ENCODE data around the gene NDUFS8. TPM values are rescaled to one million over a fixed set of nuclear protein-coding genes. Genes with fewer than 3 reads are reported as not detected.

Gene NDUFS8
- total RNA-seq, 2 experiments from 2014 or later: 161 TPM

GRCh38 chr11:68014947-68015447 lies 15.5 kb upstream of the NDUFS8 start:
- Mint-ChIP-seq H3K27ac (no peak overlapping the region), H3K9me3 (ENCODE audit: low read depth) (no peaks in the 10 kb centered on the region), H3K4me3 (no peak overlapping the region), H3K4me1 (peaks cover 2% of the 10 kb centered on the region), H3K27me3 (no peaks in the 10 kb centered on the region), H3K36me3 (no peaks in the 10 kb centered on the region)
- ATAC-seq (no peak), DNase-seq (no peak)
- CTCF ChIA-PET: no interaction called here

GRCh38 chr11:68015467-68015866 lies 15.0 kb upstream of the NDUFS8 start:
- no peaks in the 10 kb centered on the region for H3K36me3 Mint-ChIP-seq
- no peak overlapping the region for H3K27ac Mint-ChIP-seq
- H3K4me3 Mint-ChIP-seq: no peak overlapping the region
- H3K4me1 Mint-ChIP-seq: no peaks in the 10 kb centered on the region
- ATAC-seq (no peak), DNase-seq (no peak)
- no peaks in the 10 kb centered on the region for H3K9me3 Mint-ChIP-seq (ENCODE audit: low read depth)
- no peaks in the 10 kb centered on the region for H3K27me3 Mint-ChIP-seq
- CTCF ChIA-PET: no interaction called here

- H3K4me3 Mint-ChIP-seq: no peak overlapping the region
- no peaks in the 10 kb centered on the region for H3K27me3 Mint-ChIP-seq
- DNase-seq (no peak), ATAC-seq (no peak)
- no peak overlapping the region for H3K27ac Mint-ChIP-seq
- CTCF ChIA-PET: no interaction called here
- no peaks in the 10 kb centered on the region for H3K36me3 Mint-ChIP-seq
- H3K4me1 Mint-ChIP-seq: no peaks in the 10 kb centered on the region
- no peaks in the 10 kb centered on the region for H3K9me3 Mint-ChIP-seq (ENCODE audit: low read depth)
Measured at GRCh38 chr11:68016161-68016903, 14.1 kb upstream of the NDUFS8 start.

GRCh38 chr11:68016904-68017817 lies 13.3 kb upstream of the NDUFS8 start:
- no peak for DNase-seq
- no peak for ATAC-seq
- CTCF ChIA-PET: no interaction called here
- H3K27ac Mint-ChIP-seq: no peak overlapping the region
- H3K9me3 Mint-ChIP-seq (ENCODE audit: low read depth): no peaks in the 10 kb centered on the region
- H3K27me3 Mint-ChIP-seq: no peaks in the 10 kb centered on the region
- no peaks in the 10 kb centered on the region for H3K36me3 Mint-ChIP-seq
- no peaks in the 10 kb centered on the region for H3K4me1 Mint-ChIP-seq
- H3K4me3 Mint-ChIP-seq: no peak overlapping the region

GRCh38 chr11:68017980-68018729 lies 12.3 kb upstream of the NDUFS8 start:
- DNase-seq: no peak
- H3K27me3 Mint-ChIP-seq: no peaks in the 10 kb centered on the region
- no peak overlapping the region for H3K4me3 Mint-ChIP-seq
- H3K27ac Mint-ChIP-seq: no peak overlapping the region
- H3K4me1 Mint-ChIP-seq: no peaks in the 10 kb centered on the region
- no peaks in the 10 kb centered on the region for H3K9me3 Mint-ChIP-seq (ENCODE audit: low read depth)
- no peak for ATAC-seq
- no peaks in the 10 kb centered on the region for H3K36me3 Mint-ChIP-seq
- CTCF ChIA-PET: no interaction called here

DNA sequence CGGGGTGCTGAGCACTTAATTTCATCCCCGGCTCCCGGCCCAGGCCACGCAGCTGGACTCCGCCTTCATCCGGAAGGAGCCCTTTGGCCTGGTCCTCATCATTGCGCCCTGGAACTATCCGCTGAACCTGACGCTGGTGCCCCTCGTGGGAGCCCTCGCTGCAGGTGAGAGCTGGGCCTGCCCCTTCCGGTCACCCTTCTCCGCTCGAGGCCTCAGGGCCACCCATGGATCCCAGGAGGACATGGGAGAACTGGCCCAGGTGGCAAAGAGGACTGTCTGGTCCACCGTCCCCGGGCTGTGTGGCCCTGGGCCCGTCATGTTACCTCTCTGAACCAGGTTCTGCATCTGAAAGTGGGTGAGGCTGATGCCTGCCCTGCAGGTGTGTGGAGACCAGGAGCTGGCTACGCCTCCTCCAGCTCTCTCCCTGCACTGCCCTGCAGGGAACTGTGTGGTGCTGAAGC lies 11.7 kb upstream of the NDUFS8 start:
- H3K4me3 Mint-ChIP-seq: no peak overlapping the region
- ATAC-seq (no peak), DNase-seq (no peak)
- no peaks in the 10 kb centered on the region for H3K9me3 Mint-ChIP-seq (ENCODE audit: low read depth)
- H3K36me3 Mint-ChIP-seq: no peaks in the 10 kb centered on the region
- H3K27ac Mint-ChIP-seq: no peak overlapping the region
- no peaks in the 10 kb centered on the region for H3K4me1 Mint-ChIP-seq
- no peaks in the 10 kb centered on the region for H3K27me3 Mint-ChIP-seq
- CTCF ChIA-PET: no interaction called here

DNA sequence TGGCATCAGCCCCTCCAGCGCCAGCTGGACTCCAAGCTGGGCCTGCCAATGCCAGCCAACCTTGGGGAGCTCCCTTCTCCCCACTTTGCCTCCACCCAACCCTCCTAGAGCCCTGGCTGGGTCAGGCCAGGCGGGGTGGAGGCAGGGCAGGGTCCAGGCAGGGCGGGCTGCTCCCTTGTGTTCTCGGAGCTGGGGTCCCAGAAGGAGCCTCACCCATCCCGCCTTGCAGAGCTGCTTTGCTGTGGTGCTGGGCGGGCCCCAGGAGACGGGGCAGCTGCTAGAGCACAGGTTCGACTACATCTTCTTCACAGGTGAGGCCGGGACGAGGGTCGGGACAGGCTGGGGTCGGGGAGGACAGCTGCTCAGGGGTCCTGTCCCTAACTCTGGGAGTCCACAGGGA lies 11.0 kb upstream of the NDUFS8 start:
- H3K27me3 Mint-ChIP-seq: no peaks in the 10 kb centered on the region
- H3K4me3 Mint-ChIP-seq: no peak overlapping the region
- H3K36me3 Mint-ChIP-seq: no peaks in the 10 kb centered on the region
- ATAC-seq: no peak
- no peak for DNase-seq
- no peaks in the 10 kb centered on the region for H3K9me3 Mint-ChIP-seq (ENCODE audit: low read depth)
- H3K27ac Mint-ChIP-seq: no peak overlapping the region
- CTCF ChIA-PET: no interaction called here
- H3K4me1 Mint-ChIP-seq: no peaks in the 10 kb centered on the region

DNA sequence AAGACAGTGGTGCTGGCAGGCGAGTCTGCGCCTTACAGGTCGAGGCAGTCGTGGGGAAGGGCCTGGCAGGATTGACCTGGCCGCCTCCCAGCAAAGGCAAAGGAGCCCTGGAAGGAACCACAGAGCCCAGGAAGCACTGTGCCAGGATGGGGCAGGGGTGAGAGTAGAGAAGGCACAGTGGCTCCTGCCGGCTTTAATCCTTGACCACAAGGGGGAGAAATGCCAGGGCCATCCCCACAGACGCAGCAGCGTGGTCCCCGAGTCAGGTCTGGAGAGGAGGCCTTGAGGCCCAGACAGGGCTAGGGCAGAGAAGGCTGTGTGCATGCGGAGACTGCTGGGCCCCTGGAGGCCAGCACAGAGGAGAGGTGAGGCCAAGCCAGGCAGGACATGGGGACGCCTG lies 9.9 kb upstream of the NDUFS8 start:
- ATAC-seq: no peak
- no peaks in the 10 kb centered on the region for H3K4me1 Mint-ChIP-seq
- H3K9me3 Mint-ChIP-seq (ENCODE audit: low read depth): no peaks in the 10 kb centered on the region
- H3K4me3 Mint-ChIP-seq: no peak overlapping the region
- CTCF ChIA-PET: no interaction called here
- DNase-seq: no peak
- H3K36me3 Mint-ChIP-seq: no peaks in the 10 kb centered on the region
- H3K27me3 Mint-ChIP-seq: peaks cover 2% of the 10 kb centered on the region
- H3K27ac Mint-ChIP-seq: no peak overlapping the region

DNA sequence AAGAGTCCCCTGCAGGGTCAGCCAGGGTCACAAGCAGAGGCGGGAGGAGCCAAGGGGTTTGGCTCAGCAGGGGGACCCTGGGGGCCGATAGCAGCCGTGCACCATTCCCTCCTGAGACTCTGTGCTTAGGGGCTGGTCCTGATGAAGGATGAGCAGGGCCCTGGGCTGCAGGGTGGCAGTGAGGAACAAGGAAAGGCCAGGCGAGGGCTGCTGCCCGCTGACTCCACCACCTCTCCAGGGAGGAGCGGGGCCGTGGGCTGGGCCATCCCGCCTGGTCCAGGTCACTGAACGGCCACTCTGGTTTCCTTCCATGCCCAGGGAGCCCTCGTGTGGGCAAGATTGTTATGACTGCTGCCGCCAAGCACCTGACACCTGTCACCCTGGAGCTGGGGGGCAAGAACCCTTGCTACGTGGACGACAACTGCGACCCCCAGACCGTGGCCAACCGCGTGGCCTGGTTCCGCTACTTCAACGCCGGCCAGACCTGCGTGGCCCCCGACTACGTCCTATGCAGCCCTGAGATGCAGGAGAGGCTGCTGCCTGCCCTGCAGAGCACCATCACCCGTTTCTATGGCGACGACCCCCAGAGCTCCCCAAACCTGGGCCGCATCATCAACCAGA lies 9.2 kb upstream of the NDUFS8 start:
- ATAC-seq (no peak), DNase-seq (no peak)
- peaks cover 2% of the 10 kb centered on the region for H3K4me1 Mint-ChIP-seq
- no peak overlapping the region for H3K4me3 Mint-ChIP-seq
- CTCF ChIA-PET: no interaction called here
- H3K27me3 Mint-ChIP-seq: peaks cover 2% of the 10 kb centered on the region
- H3K9me3 Mint-ChIP-seq (ENCODE audit: low read depth): no peaks in the 10 kb centered on the region
- no peak overlapping the region for H3K27ac Mint-ChIP-seq
- no peaks in the 10 kb centered on the region for H3K36me3 Mint-ChIP-seq

DNA sequence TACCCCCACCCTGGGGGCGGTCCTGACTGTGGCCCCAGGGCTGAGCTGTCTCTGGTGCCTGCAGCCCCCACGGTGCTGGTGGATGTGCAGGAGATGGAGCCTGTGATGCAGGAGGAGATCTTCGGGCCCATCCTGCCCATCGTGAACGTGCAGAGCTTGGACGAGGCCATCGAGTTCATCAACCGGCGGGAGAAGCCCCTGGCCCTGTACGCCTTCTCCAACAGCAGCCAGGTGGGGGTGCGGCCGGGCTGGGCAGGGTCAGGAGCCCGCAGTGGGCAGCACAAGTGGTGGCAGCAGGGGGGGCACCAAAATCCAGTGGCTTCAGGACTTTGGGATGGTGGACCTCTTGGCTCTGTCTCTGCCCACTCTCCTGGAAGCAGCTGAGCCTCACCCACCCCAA lies 8.0 kb upstream of the NDUFS8 start:
- DNase-seq: no peak
- H3K27ac Mint-ChIP-seq: no peak overlapping the region
- no peaks in the 10 kb centered on the region for H3K36me3 Mint-ChIP-seq
- no peaks in the 10 kb centered on the region for H3K9me3 Mint-ChIP-seq (ENCODE audit: low read depth)
- H3K27me3 Mint-ChIP-seq: peaks cover 2% of the 10 kb centered on the region
- H3K4me3 Mint-ChIP-seq: no peak overlapping the region
- CTCF ChIA-PET: no interaction called here
- peaks cover 3% of the 10 kb centered on the region for H3K4me1 Mint-ChIP-seq
- ATAC-seq: no peak

- Mint-ChIP-seq H3K4me1 (peaks cover 11% of the 10 kb centered on the region), H3K4me3 (no peak overlapping the region), H3K9me3 (ENCODE audit: low read depth) (no peaks in the 10 kb centered on the region), H3K36me3 (no peaks in the 10 kb centered on the region), H3K27me3 (peaks cover 2% of the 10 kb centered on the region), H3K27ac (no peak overlapping the region)
- DNase-seq (no peak), ATAC-seq (no peak)
- CTCF ChIA-PET: interaction anchor here (1.5 kb wide), 1 partner anchor 15 kb away, joined by 5 read pairs; the partner anchor contains the start of gene ALDH3B1
Measured at GRCh38 chr11:68024508-68024907, 6.0 kb upstream of the NDUFS8 start.

- CTCF ChIA-PET: no interaction called here
- Mint-ChIP-seq H3K4me1 (peaks cover 15% of the 10 kb centered on the region), H3K9me3 (ENCODE audit: low read depth) (no peaks in the 10 kb centered on the region), H3K27ac (no peak overlapping the region), H3K27me3 (peaks cover 2% of the 10 kb centered on the region), H3K4me3 (no peak overlapping the region), H3K36me3 (no peaks in the 10 kb centered on the region)
- DNase-seq (no peak), ATAC-seq (no peak)
Measured at GRCh38 chr11:68025047-68025446, 5.4 kb upstream of the NDUFS8 start.

Measured in activated CD8-positive, alpha-beta memory T cell treated with anti-CD3 and anti-CD28 coated beads, Interleukin-2, amount 10 ng/mL, durations not matched to agents 7 days and 5 days (primary cell).